B cell (primary cell): ENCODE results near the gene CPS1. TPM values are rescaled to one million over a fixed set of nuclear protein-coding genes. Genes with fewer than 3 reads are reported as not detected.

Experiments
- ATAC-seq: fragments of 200-7000 bp; cut with Tn5 transposase; one replicate; pipeline ENCODE4 v1.10.0; 2021; ENCODE audit warnings: low read depth, mild to moderate bottlenecking, moderate number of reproducible peaks, moderate library complexity
- CTCF ChIA-PET: fragments of 350-600 bp; sonication (Branson Sonifier 250); formaldehyde crosslinking; loops from one replicate; lab custom pipeline; 2021; ENCODE audit warnings: antibody characterized with exemption, inconsistent platforms; lab: Charles Lee
- POLR2A ChIA-PET: fragments of 350-600 bp; sonication (Branson Sonifier 250); formaldehyde crosslinking; loops from one replicate; lab custom pipeline; 2021; ENCODE audit warnings: antibody characterized with exemption; lab: Charles Lee
- DNase-seq: peaks from one replicate; pipeline ENCODE4 v3.0.0; 2013
- H2AFZ ChIP-seq: 2 replicates; pipeline ENCODE4 v1.6.1; 2012; ENCODE audit warnings: mild to moderate bottlenecking, low read depth, low read length; ENCODE audit not compliant: insufficient read depth, poor library complexity, severe bottlenecking
- H3K27ac ChIP-seq, 2 donors: 1 replicate in 1 of 2; 2 replicates in 1 of 2; pipeline ENCODE4 v1.5.1; 2012 to 2013; ENCODE audit warnings: low read length in 2 of 2, mild to moderate bottlenecking in 2 of 2, moderate library complexity in 1 of 2
- H3K27me3 ChIP-seq, 4 experiments: fragments of 200-600 bp in 1 of 4; sonication (generic) in 1 of 4; replicated peaks in 1 of 4; 1 replicate in 2 of 4; 2 replicates in 2 of 4; pipeline versions ENCODE4 v1.6.1 to v1.7.0; 2013 to 2016; ENCODE audit warnings: low read length in 3 of 4, mild to moderate bottlenecking in 2 of 4, mixed read lengths in 1 of 4, moderate library complexity in 1 of 4; ENCODE audit not compliant: insufficient read depth in 4 of 4, control insufficient read depth in 3 of 4; ENCODE audit errors: control extremely low read depth in 1 of 4
- H3K36me3 ChIP-seq, 2 experiments: replicated peaks in 1 of 2; 1 replicate in 1 of 2; 2 replicates in 1 of 2; pipeline versions ENCODE4 v1.6.1 to v1.7.1; 2013; ENCODE audit warnings: low read length in 1 of 2; ENCODE audit not compliant: insufficient read depth in 2 of 2, control insufficient read depth in 1 of 2; ENCODE audit errors: control extremely low read depth in 1 of 2, extremely low read depth in 1 of 2
- H3K4me1 ChIP-seq, 2 donors: fragments of 200-600 bp in 1 of 2; sonication (generic) in 1 of 2; 1 replicate in 1 of 2; 2 replicates in 1 of 2; pipeline versions ENCODE4 v1.5.1 to v1.6.1; 2013 to 2017; ENCODE audit warnings: low read length in 2 of 2; ENCODE audit not compliant: control insufficient read depth in 2 of 2, insufficient read depth in 2 of 2
- H3K4me2 ChIP-seq: replicated peaks from 2 replicates; pipeline ENCODE3; 2012; ENCODE audit warnings: mild to moderate bottlenecking, low read depth, low read length; ENCODE audit not compliant: poor library complexity, severe bottlenecking
- H3K4me3 ChIP-seq, 5 experiments: fragments of 200-600 bp in 1 of 5; sonication (generic) in 1 of 5; 1 replicate in 3 of 5; 2 replicates in 2 of 5; pipeline versions ENCODE4 v1.5.1 to v1.7.0; 2011 to 2016; ENCODE audit warnings: low read length in 4 of 5, mild to moderate bottlenecking in 4 of 5, low read depth in 2 of 5, control low read depth in 1 of 5, moderate library complexity in 1 of 5; ENCODE audit not compliant: insufficient read depth in 1 of 5; ENCODE audit errors: control extremely low read depth in 1 of 5, extremely low read depth in 1 of 5
- H3K79me2 ChIP-seq: fragments of 200-600 bp; sonication (generic); one replicate; pipeline ENCODE4 v1.6.0; 2016; ENCODE audit warnings: low read length; ENCODE audit not compliant: control insufficient read depth, insufficient read depth
- H3K9ac ChIP-seq: fragments of 200-600 bp; sonication (generic); 2 replicates; pipeline ENCODE4 v1.6.1; 2017; ENCODE audit warnings: mild to moderate bottlenecking, low read length, moderate library complexity
- H3K9me3 ChIP-seq, 3 donors: one replicate each; pipeline versions ENCODE4 v1.6.1 to v1.7.1; 2013; ENCODE audit warnings: low read length in 2 of 3; ENCODE audit not compliant: control insufficient read depth in 2 of 3, insufficient read depth in 1 of 3; ENCODE audit errors: control extremely low read depth in 1 of 3
- H4K20me1 ChIP-seq: 2 replicates; pipeline ENCODE4 v1.6.0; 2012; ENCODE audit warnings: mild to moderate bottlenecking, low read length; ENCODE audit not compliant: insufficient read depth, control insufficient read depth, poor library complexity, severe bottlenecking
- H3K27ac Mint-ChIP-seq: one replicate; pipeline ENCODE4 v1.8.0; 2021; ENCODE audit warnings: mixed read lengths
- H3K27me3 Mint-ChIP-seq: one replicate; pipeline ENCODE4 v1.8.0; 2021; ENCODE audit warnings: mixed read lengths
- H3K4me1 Mint-ChIP-seq: one replicate; pipeline ENCODE4 v1.8.0; 2021; ENCODE audit warnings: mixed read lengths
- H3K4me3 Mint-ChIP-seq: one replicate; pipeline ENCODE4 v1.8.0; 2021; ENCODE audit warnings: mixed read lengths
- H3K9me3 Mint-ChIP-seq: one replicate; pipeline ENCODE4 v1.8.0; 2022; ENCODE audit warnings: mixed read lengths; ENCODE audit not compliant: insufficient read depth
- CTCF ChIP-seq: fragments of 200-600 bp; IDR thresholded peaks from one replicate; pipeline ENCODE4 v1.8.0; 2022; ENCODE audit warnings: antibody characterized with exemption, mild to moderate bottlenecking
- EZH2 ChIP-seq: IDR thresholded peaks from 2 replicates; pipeline ENCODE4 v1.6.1; 2012; ENCODE audit warnings: borderline replicate concordance, low read depth, mild to moderate bottlenecking, moderate library complexity, low read length; ENCODE audit not compliant: insufficient read depth, poor library complexity, severe bottlenecking
- WGBS: methylation state at CpG from one replicate; pipeline ENCODE4 v1.1.5; 2013; ENCODE audit warnings: missing lambda C conversion rate; ENCODE audit not compliant: insufficient coverage; 5-methylcytosine and 5-hydroxymethylcytosine counted together
- intact Hi-C: fragments of 100-400 bp; cut with micrococcal nuclease; formaldehyde crosslinking; loops from one replicate; pipeline ENCODE4 v1.10.0; 2022
- polyA plus RNA-seq: library from polyadenylated mRNA; depleted of rRNA; stranded (reverse); fragments of >200 nt; gene quantifications from 2 replicates; pipeline ENCODE4 v1.2.3, GENCODE V29; 2012
- total RNA-seq, 2 donors: library from RNA; stranded (reverse); fragments of 120-200 nt in 1 of 2; gene quantifications; 1 replicate in 1 of 2; 2 replicates in 1 of 2; pipeline versions ENCODE4 v1.2.3 to v1.2.4, GENCODE V29; 2013 to 2022

The CPS1 gene
- total and polyA plus RNA-seq, 2 donors (not counting 1 experiment from before 2014, with no cell fraction given) = 0.12 to 0.25 TPM

DNA sequence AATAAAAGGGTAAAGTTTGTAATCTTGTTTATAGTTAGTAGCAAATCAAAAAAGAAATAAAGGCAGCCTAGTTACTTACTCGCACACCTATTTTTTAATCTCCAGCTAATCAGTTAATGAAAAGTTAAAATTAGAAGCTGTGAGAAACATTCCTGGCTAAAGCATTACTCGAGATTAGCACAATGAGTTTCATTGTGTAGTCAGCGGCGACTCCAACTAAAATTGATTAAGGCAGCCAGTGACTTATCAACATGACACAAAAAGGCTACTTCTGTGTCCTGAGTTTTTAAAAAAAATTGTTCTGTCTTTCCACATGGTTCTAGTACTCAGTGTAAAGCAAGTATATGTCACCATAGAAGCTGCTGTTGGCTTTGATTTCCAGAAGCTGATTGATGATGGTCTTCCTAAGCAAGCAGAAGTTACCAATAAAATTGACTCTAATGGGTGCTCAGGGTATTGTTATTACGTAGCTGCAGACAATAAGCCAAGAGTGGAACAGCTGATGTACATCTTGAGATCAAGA lies 159.2 kb downstream of the CPS1 start:
- POLR2A ChIA-PET = no interaction called here
- no peak overlapping the region for H3K4me3 Mint-ChIP-seq
- Histone ChIP-seq H3K36me3 (no peaks in the 10 kb centered on the region), H3K9me3 (no peaks in the 10 kb centered on the region), H3K79me2 (no peaks in the 10 kb centered on the region), H4K20me1 (no peaks in the 10 kb centered on the region), H3K27me3 (no peaks in the 10 kb centered on the region), H3K4me3 (no peak overlapping the region), H3K4me2 (no peak overlapping the region), H3K4me1 (no peaks in the 10 kb centered on the region), H3K9ac (no peak overlapping the region), H3K27ac (no peak overlapping the region), H2AFZ (no peak overlapping the region)
- DNase-seq = no peak
- no peak for TF ChIP-seq CTCF
- TF ChIP-seq EZH2 = no peak
- no peaks in the 10 kb centered on the region for H3K4me1 Mint-ChIP-seq
- H3K9me3 Mint-ChIP-seq = no peaks in the 10 kb centered on the region
- no peak for ATAC-seq
- CTCF ChIA-PET = no interaction called here
- no peak overlapping the region for H3K27ac Mint-ChIP-seq
- no peaks in the 10 kb centered on the region for H3K27me3 Mint-ChIP-seq
- intact Hi-C loops = no loop called here
- 29% methylated on average over 1 of the region's 5 CpGs for WGBS

DNA sequence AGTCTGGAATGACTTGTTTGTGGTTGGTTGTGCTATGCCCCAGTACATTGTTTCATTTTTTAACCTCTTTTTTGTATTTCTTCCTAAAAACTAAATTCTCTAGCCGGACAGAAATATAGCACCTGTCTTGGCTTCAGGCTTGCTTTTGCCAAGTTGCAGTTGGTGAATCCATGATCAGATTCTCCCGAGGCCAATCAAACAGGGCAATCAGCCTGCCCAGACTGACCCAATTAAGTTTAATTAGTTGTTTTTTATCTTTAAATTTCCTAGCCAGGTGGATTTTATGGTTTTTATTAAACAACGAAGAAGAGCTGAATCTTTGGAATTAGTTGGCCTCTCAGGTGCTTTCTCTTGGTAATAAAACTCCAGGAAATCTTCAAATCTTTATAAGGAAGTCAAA lies 162.1 kb downstream of the CPS1 start:
- H3K4me3 Mint-ChIP-seq = no peak overlapping the region
- Histone ChIP-seq H3K9ac (no peak overlapping the region), H3K27ac (no peak overlapping the region), H3K79me2 (no peaks in the 10 kb centered on the region), H3K4me3 (no peak overlapping the region), H3K4me2 (no peak overlapping the region), H3K27me3 (no peaks in the 10 kb centered on the region), H3K9me3 (no peaks in the 10 kb centered on the region), H2AFZ (no peak overlapping the region), H3K36me3 (no peaks in the 10 kb centered on the region), H3K4me1 (no peaks in the 10 kb centered on the region), H4K20me1 (no peaks in the 10 kb centered on the region)
- ChIA-PET CTCF (no interaction called here), POLR2A (no interaction called here)
- intact Hi-C loops = no loop called here
- ATAC-seq (no peak), DNase-seq (no peak)
- no peak for TF ChIP-seq EZH2
- TF ChIP-seq CTCF = no peak
- H3K9me3 Mint-ChIP-seq = no peaks in the 10 kb centered on the region
- 60% methylated on average over 1 of the region's 3 CpGs for WGBS
- no peak overlapping the region for H3K27ac Mint-ChIP-seq
- no peaks in the 10 kb centered on the region for H3K4me1 Mint-ChIP-seq
- no peaks in the 10 kb centered on the region for H3K27me3 Mint-ChIP-seq
